EL (cell line): Measurements from ENCODE around the gene C1QTNF1.

Experiments used
- DNase-seq: peaks from one replicate; pipeline ENCODE4 v3.0.0-alpha.2; 2016

Gene C1QTNF1, protein sequence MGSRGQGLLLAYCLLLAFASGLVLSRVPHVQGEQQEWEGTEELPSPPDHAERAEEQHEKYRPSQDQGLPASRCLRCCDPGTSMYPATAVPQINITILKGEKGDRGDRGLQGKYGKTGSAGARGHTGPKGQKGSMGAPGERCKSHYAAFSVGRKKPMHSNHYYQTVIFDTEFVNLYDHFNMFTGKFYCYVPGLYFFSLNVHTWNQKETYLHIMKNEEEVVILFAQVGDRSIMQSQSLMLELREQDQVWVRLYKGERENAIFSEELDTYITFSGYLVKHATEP

DNA sequence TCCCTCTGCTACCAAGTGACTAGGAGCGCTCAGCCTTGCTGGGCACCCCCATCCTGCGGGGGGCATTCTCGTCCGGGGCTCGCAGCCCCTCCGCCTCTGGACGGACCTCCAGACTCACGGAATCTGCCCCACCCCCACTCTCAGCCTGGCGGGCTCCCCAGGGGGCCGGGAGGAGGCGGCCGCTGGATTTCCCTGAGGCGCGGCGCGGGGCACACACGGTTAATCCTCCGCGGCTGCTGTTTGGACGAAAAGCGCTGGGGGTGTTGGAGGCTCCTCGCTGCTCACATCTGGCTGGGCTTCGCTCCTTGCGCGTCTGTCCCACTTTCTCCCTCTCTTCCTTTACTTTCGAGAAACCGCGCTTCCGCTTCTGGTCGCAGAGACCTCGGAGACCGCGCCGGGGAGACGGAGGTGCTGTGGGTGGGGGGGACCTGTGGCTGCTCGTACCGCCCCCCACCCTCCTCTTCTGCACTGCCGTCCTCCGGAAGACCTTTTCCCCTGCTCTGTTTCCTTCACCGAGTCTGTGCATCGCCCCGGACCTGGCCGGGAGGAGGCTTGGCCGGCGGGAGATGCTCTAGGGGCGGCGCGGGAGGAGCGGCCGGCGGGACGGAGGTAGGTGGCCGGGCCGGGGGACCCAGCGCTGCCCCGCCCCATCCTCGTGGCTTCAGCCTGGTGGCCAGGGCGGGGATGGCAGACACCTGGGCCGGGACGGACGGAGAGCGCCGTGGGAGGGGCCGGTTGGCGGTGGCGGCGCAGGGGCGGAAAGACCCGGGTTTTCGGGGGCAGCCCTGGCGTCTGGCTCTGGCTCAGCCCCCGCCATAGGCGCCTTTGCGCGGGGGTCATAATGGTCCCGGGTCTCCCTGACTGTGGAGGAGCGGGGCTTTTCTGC, at the start of gene C1QTNF1:
C1QTNF1 (plus strand) TSS at position 284 of the 886 bp plus-strand sequence. CDS start 19,800 bp downstream, outside the sequence.
- DNase-seq = peak; percentile 50

DNA sequence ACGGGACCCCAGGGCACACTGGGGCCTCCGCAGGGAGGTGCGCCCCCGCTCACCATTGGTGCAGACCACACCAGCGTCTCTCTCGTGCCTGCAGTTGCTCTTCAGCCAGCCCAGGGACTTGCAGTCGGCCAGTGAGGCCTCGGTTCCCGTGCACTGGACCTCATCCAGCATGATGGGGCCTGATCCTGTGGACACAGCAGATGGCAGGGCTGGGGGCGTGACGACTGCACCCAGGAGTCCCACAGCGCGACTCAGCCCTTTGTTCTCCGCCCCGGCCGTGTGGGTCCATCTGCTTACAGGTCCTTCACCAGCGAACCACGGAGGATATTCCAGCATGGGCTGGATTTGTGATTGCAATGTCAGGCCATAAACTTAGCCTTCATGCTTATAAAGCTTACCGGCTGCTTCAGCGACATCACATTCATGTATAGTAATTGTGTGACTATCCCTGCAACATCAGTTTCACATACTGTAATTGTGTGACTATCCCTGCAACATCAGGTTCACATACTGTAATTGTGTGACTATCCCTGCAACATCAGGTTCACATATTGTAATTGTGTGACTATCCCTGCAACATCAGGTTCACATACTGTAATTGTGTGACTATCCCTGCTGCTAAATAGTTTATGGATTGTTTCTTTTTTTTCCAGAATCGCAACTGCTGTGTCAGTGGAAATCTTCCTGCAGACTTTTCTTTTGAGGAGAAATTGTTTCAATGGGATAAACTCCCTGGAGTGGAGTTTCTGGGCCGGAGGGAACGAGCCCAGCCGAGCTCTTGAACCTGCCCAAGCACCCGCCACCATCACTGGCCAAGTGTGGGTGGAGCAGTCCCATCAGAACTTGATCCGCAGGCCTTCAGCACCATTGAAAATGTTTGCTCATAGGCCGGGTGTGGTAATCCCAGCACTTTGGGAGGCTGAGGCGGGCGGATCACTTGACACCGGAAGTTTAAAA, 49.1 kb upstream of the C1QTNF1 start:
- peak; percentile 46 for DNase-seq

DNA sequence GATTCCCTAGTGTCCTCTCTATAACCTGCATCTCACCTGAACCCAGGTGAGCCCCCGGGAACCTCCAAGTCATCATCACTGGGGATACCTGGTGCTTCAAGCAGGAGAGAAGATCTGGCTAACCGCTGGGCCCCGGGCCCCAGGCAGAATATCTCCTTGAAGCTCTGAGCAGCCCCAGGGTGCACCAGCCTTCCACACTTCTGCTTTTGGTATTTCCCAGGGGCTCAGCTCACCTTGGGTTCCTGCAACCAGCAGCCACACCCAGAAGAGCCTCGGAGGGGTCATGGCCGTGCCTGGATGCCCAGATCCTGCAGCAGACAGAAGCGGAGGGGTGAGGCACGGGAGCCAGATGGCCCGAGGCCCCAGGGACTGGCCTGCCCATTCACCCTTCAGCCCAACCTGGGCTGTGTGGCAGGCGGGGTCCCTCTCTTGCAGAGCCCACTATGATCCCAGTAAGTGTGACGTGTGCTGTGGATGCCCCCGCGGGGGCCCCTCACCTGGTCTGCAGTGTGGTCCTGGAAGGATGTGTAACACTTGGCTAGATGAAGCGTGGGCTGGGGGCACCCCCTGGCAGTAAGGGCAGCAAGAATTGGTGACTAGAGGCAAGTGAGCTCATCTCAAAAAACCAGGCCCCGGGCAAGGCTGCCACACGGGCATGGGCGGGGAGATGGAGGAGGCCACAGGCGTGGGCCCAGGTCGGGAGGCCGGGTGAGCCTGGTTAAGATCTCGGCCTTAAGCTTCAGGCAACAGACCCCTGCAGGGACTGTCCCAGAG, 46.9 kb upstream of the C1QTNF1 start:
- DNase-seq = no peak

DNA sequence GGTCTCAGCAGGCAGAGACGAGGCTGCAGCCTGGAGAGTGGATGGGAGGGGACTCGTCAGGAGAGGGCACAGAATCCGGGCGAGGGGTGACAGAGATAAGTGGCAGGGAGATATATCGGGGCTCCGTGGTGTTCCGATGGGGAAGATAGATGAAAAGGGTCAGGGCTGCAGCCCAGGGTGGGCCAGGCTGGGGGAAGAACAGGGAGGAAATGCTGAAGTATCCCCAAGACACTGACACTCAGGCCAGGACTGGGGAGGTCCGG, 46.4 kb upstream of the C1QTNF1 start:
- no peak for DNase-seq

DNA sequence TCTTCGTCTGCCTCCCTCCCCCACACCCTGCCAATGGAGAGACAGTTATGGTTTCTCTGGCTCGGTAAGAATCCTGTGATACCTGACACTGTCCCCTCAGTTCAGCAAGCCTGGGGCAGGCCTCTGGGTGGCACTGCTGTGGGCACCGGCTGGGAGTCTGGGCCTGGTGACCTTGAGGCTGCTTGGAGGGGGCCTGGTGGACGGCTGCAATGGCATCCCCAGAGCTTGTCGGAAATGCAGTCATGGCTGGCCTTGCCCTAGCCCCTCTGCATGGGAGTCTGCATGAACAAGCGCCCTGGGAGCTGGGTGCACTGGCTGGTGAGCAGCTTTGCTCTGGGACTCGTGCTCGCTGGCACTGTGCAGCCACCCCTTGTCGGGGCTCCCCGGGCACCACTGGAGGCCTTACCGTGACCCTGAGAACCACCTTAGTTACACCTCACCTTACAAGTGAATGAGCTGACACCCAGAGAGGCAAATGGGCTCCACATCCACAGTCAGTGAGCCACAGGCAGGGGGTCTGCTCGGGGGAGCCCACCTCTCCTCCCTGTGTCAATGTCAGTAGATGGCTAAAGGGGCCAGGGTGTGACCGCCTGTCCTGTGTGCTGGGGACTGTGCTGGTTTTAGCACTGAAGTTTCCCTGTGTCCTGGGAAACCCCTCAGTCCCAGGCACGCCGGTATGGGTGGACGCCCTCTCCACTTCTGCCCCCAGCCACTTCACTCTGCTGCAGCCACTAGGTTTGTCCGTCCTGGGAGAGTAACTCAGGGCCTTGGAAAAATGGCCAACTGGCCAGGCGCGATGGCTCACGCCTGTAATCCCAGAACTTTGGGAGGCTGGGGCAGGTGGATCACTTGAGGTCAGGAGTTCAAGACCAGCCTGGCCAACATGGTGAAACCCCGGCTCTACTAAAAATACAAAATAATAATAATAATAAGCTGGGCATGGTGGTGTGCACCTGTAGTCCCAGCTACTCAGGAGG, 45.7 kb upstream of the C1QTNF1 start:
- DNase-seq = no peak

DNA sequence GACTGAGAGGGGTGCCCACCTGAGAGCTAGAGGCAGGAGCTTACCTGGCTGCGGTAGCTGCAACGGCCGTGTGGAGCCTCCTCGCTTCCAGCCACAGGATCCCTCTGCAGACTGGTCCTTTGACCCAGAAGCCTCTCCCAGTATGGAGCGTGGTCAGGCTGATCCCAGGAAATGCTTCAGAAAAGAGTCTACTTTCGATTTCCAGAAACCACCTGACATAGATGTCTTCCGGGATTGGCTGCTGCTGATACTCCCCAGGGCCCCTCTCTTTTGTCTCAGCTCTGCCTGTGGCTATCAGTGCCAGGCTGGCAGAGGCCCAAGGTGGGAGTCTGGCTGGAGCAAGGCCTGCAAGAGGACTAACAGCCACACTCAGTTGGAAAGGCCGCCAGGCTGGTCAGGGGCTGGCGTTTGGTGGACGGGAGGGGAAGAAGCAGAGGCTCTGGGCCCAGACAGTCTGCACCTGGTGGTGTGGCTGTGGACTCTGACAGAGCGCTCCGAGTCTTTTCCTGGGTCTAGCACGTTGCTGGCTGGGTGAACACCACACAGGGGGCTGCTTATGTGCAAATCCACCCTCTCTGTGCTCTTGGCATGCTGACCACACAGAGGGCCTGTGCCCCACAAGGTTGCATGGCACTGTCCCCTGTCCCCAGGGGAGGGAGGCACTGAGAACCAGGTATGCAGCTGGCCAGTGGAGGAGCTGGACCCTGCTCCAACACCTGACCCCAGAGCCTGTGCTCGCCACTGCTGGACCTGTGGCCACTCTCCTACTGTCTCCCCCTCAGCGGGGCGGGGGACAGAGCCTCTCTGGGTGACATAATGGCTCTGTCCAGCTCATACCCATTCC, 44.0 kb upstream of the C1QTNF1 start, which contains the start of gene LGALS3BP:
LGALS3BP (minus strand) TSS at position 144 of the 844 bp plus-strand sequence. CDS start 2,732 bp downstream, outside the sequence.
- peak; percentile 88 for DNase-seq

- DNase-seq = no peak
These were observed 43.4 kb upstream of the C1QTNF1 start for GRCh38 chr17:78980624-78980972.

GRCh38 chr17:78981010-78981888, 42.7 kb upstream of the C1QTNF1 start:
- no peak for DNase-seq

DNA sequence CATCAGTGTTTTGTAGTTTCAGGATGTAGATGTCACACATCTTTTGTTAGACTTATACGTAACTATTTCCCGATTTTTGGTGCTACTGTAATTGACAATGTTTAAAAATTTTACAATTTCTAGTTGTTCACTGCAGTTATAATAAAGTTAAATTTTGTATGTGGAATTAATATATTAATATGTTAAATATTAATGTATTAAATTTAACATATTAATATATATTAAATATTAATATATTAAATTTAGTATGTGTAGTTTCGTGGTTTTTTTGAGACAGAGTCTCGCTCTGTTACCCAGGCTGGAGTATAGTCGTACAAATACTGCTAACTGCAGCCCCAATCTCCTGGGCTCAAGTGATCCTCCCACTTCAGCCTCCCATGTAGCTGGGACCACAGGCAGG, 38.6 kb upstream of the C1QTNF1 start:
- no peak for DNase-seq

DNA sequence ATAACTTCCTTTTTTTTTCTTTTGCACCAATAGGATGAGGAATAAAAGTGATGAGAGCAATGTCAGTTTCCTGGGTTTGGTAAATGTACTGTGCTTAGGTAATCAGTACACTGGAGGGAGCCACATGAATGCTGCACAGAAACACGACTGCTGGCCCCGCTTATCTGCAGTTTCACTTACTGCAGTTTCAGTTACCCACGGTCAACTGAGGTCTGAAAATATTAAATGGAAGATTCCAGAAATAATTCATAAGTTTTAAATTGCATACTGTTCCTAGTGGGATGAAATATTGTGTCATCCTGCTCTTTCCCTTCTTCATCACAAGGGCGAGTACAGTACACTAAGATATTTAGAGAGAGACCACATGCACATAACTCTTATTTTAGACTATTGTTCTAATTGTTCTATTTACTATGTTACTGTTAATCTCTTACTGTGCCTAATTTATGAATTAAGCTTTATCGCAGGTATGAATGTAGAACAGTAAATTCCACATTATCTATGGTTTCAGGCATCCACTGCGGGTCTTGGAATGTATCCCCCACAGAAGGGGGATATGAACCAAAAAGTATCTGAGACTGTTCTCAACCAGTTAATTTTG, 37.8 kb upstream of the C1QTNF1 start:
- no peak for DNase-seq

DNA sequence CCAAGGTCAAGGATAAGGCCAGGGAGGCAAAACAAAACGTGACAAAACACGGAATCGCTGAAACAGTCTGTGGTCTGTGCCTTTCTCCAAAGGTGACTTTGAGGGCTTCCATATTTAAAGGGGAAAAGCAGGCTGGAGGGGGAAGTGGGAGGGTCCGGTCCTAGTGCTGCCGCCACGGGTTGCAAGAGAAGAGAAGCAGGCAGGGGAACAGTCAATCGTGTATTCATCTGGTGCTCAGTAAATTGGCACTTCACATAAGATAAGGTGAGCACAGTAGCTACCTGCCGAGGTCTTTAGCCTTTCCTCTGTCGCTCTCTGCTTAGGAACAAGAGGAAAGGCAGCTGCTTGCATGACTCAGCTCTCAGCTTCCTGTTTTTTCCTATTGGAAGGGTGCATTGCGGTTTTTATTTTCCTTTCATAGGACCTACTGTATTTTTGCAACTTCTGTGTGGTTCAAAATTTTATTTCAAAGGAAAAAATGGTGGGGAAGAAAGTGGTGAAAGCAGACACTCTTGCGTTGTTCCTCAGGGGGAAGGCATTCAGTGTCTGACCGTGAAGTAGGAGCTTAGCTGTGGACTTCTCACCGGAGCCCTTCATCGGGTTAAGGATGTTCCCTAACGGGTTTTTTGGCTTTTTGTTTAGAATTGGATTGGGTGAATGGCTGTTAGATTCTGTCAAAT, 37.2 kb upstream of the C1QTNF1 start:
- DNase-seq = peak; percentile 65

DNA sequence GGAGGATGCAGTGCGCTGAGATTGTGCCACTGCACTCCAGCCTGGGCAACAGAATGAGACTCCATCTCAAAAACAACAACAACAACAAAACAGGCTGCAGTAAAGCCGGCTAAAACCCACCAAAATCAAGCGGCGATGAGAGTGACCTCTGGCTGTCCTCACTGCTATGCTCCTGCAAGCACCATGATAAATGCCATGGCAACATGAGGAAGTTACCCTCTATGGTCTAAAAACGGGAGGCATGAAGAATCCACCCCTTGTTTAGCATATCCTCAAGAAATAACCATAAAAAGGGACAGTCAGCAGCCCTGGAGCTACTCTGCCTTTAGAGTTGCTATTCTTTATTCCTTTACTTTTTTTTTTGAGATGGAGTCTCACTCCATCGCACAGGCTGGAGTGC, 35.8 kb upstream of the C1QTNF1 start:
- no peak for DNase-seq

GRCh38 chr17:78990349-78991016, 33.5 kb upstream of the C1QTNF1 start:
- no peak for DNase-seq

- DNase-seq = no peak
These were observed 32.8 kb upstream of the C1QTNF1 start for GRCh38 chr17:78991017-78991738.

GRCh38 chr17:78991906-78992532, 31.9 kb upstream of the C1QTNF1 start:
- no peak for DNase-seq

DNA sequence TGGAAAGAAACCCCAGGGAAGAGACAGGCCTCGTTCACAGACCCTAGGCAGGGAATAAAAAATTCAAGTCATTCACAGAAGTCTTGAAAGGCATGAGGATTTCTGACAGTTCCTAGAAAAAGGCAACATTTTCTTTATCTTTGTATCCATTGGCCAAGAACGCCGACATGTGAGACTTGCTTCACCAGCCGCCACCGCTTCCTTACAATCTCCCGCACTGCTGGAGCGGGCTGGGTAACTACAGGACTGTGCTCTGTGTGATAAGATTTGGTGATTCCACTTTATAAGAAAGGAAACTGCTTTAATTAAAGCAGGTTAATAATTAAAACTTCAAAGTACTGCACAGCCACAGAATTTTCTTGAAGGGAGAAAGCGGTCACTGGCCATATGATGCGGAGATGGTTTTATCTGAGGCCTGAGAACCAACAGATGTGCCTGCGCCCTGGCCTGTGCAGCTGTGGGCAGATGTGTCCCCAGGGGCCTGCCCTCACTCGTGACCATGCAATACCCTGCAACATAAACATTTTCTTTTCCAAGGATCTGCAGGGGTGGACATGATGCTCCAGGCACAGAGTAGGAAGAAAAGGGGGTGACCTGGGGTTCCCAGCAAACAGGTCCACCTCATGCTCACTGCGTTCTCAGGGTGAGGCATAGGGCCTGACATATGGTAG, 31.3 kb upstream of the C1QTNF1 start:
- no peak for DNase-seq
